ENCODE measurements around the gene SECTM1.

The SECTM1 gene

DNA sequence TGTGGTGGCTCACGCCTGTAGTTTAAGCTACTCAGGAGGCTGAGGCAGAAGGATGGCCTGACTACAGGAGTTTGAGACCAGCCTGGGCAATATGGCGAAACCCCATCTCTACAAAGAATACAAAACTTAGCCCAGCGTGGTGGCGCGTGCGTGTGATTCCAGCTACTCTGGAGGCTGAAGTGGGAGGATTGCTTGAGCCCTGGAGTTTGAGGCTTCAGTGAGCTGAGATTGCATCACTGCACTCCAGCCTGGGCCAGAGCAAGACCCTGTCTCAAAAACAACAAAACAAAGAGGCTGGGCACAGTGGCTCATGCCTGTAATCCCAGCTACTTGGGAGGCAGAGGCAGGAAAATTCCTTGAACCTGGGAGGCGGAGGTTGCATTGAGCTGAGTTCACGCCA, 53.0 kb downstream of the SECTM1 start:
- no peak for DNase-seq (ENCODE audit: low read depth in 2 of 2)

- no peak for DNase-seq (ENCODE audit: low read depth in 2 of 2)
These were observed 54.7 kb downstream of the SECTM1 start for GRCh38 chr17:82278786-82279391.

DNA sequence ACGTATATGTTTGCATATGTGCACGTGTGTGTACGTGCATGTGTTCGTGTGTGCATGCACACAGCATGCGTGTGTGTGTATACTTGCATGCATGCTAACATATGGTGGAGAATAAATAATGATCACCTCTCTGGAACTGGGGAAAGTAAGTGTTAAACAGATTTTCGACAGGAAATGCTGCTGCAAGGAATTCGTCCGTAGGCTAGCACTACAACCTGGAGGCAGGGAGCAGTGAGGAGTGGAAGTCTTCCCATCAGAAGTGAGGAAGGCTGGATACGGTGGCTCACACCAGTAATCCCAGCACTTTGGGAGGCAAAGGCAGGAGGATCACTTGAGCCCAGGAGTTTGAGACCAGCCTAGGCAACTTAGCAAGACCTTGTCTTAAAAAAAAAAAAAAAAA, 55.3 kb downstream of the SECTM1 start:
- no peak for DNase-seq (ENCODE audit: low read depth in 2 of 2)

DNA sequence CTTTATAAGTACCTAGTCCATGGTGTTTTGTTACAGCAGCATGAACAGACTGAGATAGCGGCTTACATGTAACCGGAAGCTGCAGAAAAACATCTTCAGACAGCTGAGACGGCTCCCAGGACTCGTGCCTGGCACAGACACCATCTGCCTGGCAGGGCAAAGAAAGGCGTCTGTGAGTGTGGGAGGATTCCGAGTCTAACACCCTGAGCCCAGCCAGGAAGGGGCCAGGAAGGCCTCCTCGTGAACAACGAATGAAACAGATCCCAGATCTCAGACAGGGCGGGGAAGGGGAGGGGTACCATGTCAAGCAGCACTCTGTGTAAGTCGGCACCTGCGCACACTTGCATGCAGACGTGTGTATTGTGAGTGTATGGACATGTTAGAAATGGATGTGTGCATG, 55.7 kb downstream of the SECTM1 start:
- DNase-seq (ENCODE audit: low read depth in 2 of 2), result no peak

DNA sequence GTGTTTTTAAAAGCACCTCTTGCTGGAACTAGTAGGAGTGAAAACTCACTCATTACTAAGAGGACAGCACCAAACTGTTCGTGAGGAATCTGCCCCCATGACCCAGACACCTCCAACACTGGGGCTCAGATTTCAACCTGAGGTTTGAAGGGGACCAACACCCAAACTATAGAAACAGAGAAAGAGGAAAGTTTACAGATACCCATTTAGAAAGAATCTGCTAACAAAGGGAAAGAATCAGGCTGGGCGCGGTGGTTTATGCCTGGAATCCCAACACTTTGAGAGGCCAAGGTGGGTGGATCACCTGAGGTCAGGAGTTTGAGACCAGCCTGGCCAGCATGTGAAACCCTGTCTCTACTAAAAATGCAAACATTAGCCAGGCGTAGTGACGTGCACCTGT, 56.6 kb downstream of the SECTM1 start:
- no peak for DNase-seq (ENCODE audit: low read depth in 2 of 2)

DNA sequence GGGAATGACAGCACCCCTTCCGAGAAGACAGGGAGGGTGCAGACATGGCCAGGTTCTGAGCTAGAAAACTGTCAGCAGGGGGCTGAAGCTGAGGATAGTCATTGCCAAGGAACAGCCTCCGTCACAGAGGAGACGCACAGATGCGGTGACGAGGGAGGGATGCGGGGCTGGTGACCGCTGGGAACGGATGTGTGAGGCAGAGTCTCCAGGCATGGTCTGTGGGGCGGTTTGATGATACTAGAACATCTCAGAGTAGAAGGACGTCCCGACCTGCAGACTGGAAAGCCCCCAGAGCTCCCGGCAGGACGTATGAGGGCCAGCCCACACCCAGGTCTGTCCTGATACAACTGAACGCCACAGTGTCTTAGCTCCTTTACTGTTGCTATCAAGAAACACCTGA, 58.2 kb downstream of the SECTM1 start:
- DNase-seq (ENCODE audit: low read depth in 2 of 2), result no peak

GRCh38 chr17:82274134-82275020, 59.2 kb downstream of the SECTM1 start:
- DNase-seq (ENCODE audit: low read depth in 2 of 2), result no peak

- peak; percentile 89 to 90 for DNase-seq (ENCODE audit: low read depth in 2 of 2)
These were observed 60.0 kb downstream of the SECTM1 start, which contains the start of gene CSNK1D for GRCh38 chr17:82273327-82274133. TSS of gene CSNK1D (minus strand) at chr17:82273700. CDS start at chr17:82273381, 319 bp downstream.

DNA sequence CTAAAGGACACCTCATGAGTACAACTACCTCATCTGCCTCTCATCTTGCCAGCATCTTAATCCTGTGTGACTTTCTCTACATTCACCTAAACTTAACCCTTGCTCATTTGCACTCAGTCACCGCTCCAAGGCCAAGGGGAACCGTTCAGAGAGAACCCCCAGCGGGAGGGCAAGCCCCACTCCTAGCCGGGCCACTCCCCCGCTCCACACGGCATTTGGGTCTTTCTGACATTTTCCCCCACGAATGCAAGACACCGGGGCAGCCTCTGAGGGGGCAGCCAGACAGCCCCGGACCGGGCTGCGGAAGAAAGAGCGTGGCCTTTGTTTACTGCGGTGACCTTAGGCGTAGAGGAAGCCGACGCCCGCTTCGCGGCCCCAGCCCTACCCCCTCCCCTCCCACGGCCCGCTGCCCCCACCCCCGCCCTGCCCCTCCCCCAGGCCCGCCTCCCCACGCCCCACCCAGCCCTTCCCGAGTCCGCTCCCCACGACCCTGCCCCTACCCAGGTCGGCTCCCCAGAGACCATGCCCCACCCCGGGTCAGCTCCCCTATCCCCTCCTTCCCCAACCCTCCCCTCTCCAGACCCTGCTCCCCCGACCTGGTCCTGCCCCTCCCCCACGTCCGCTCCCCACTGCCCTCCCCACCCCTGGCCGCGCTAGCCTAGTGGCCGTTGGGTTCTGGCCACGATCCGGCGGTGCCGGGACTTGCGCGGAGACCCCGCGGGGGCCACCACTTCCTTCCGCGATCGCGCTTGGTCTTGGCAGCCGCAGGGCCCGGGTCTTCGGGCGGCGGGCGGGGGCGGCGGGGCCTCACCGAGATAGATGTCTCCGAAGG, 60.9 kb downstream of the SECTM1 start:
- no peak for DNase-seq (ENCODE audit: low read depth in 2 of 2)

- no peak for DNase-seq (ENCODE audit: low read depth in 2 of 2)
These were observed 62.2 kb downstream of the SECTM1 start for GRCh38 chr17:82271401-82271800.

All from stimulated activated CD8-positive, alpha-beta memory T cell treated with anti-CD3 and anti-CD28 coated beads, Interleukin-2, amount 100 ng/mL, for 48 hours (primary cell).